ENCODE results near the gene FGD4. TPM values are rescaled to one million over a fixed set of nuclear protein-coding genes. Genes with fewer than 3 reads are reported as not detected.

Gene FGD4
- total and polyA plus RNA-seq, 2 donors from 2014 or later = 4.9 to 55.5 TPM

- no peak overlapping the region for H3K27ac ChIP-seq (ENCODE audit: low read depth in 2 of 2, low read length in 2 of 2)
- TF ChIP-seq CTCF (IDR thresholded peaks at IDR 0.05; ENCODE audit: borderline replicate concordance, extremely low read depth, insufficient read depth) = no peak
- intact Hi-C loops (cut with DNase I) = no loop called here
These were observed 188.5 kb downstream of the FGD4 start for GRCh38 chr12:32587581-32588495.

GRCh38 chr12:32588604-32589003, 189.2 kb downstream of the FGD4 start:
- DNase-seq = no peak
- Histone ChIP-seq H3K27me3 (ENCODE audit: control insufficient read depth, insufficient read depth, low read length) (no peaks in the 10 kb centered on the region), H3K9me3 (ENCODE audit: control insufficient read depth in 2 of 3, insufficient read depth in 1 of 3, low read length in 3 of 3) (no peaks in the 10 kb centered on the region), H3K4me1 (ENCODE audit: control insufficient read depth in 2 of 3, insufficient read depth in 2 of 3, low read depth in 1 of 3, low read length in 3 of 3) (peaks cover 0 to 3% (median 0%) of the 10 kb centered on the region in 3 donors), H3K9ac (ENCODE audit: low read length in 3 of 3) (no peak overlapping the region), H3K4me3 (ENCODE audit: low read length in 3 of 3) (no peak overlapping the region), H3K27ac (ENCODE audit: low read depth in 2 of 2, low read length in 2 of 2) (no peak overlapping the region), H3K36me3 (ENCODE audit: control insufficient read depth in 2 of 3, insufficient read depth in 3 of 3, low read length in 3 of 3) (peaks cover 0 to 8% (median 0%) of the 10 kb centered on the region in 3 donors)
- intact Hi-C loops (cut with DNase I) = no loop called here
- FAIRE-seq = no peak
- no peak for TF ChIP-seq CTCF (IDR thresholded peaks at IDR 0.05; ENCODE audit: borderline replicate concordance, extremely low read depth, insufficient read depth)

More at GRCh38 chr12:32587581-32588495, 188.5 kb downstream of the FGD4 start:
- Histone ChIP-seq H3K36me3 (ENCODE audit: control insufficient read depth in 2 of 3, insufficient read depth in 3 of 3, low read length in 3 of 3) (peaks cover 0 to 8% (median 0%) of the 10 kb centered on the region in 3 donors), H3K4me3 (ENCODE audit: low read length in 3 of 3) (no peak overlapping the region), H3K4me1 (ENCODE audit: control insufficient read depth in 2 of 3, insufficient read depth in 2 of 3, low read depth in 1 of 3, low read length in 3 of 3) (peaks cover 0 to 3% (median 0%) of the 10 kb centered on the region in 3 donors), H3K27me3 (ENCODE audit: control insufficient read depth, insufficient read depth, low read length) (no peaks in the 10 kb centered on the region), H3K9me3 (ENCODE audit: control insufficient read depth in 2 of 3, insufficient read depth in 1 of 3, low read length in 3 of 3) (no peaks in the 10 kb centered on the region), H3K9ac (ENCODE audit: low read length in 3 of 3) (no peak overlapping the region)
- FAIRE-seq (no peak), DNase-seq (no peak)

GRCh38 chr12:32589165-32589865, 190.0 kb downstream of the FGD4 start:
- Histone ChIP-seq H3K4me3 (ENCODE audit: low read length in 3 of 3) (no peak overlapping the region), H3K9ac (ENCODE audit: low read length in 3 of 3) (no peak overlapping the region), H3K27me3 (ENCODE audit: control insufficient read depth, insufficient read depth, low read length) (no peaks in the 10 kb centered on the region), H3K27ac (ENCODE audit: low read depth in 2 of 2, low read length in 2 of 2) (no peak overlapping the region), H3K9me3 (ENCODE audit: control insufficient read depth in 2 of 3, insufficient read depth in 1 of 3, low read length in 3 of 3) (no peaks in the 10 kb centered on the region), H3K4me1 (ENCODE audit: control insufficient read depth in 2 of 3, insufficient read depth in 2 of 3, low read depth in 1 of 3, low read length in 3 of 3) (peaks cover 0 to 3% (median 0%) of the 10 kb centered on the region in 3 donors), H3K36me3 (ENCODE audit: control insufficient read depth in 2 of 3, insufficient read depth in 3 of 3, low read length in 3 of 3) (peaks cover 0 to 8% (median 0%) of the 10 kb centered on the region in 3 donors)
- no peak for FAIRE-seq
- intact Hi-C loops (cut with DNase I) = no loop called here
- DNase-seq = no peak
- TF ChIP-seq CTCF (IDR thresholded peaks at IDR 0.05; ENCODE audit: borderline replicate concordance, extremely low read depth, insufficient read depth) = no peak

Measured in kidney (tissue), 14 donors.